Measurements from ENCODE around the gene GPR4.
A peak's percentile ranks its signal among the peaks of the same experiment; 100 is the strongest.
"Not testable (repeated sequence)": the region's sequence is repeated elsewhere in the genome, so short reads cannot be mapped to it uniquely, and the experiment has no call there.

Gene GPR4

GRCh38 chr19:45621976-45622503 is 20.0 kb upstream of the GPR4 start:
- DNase-seq, result no peak

DNA sequence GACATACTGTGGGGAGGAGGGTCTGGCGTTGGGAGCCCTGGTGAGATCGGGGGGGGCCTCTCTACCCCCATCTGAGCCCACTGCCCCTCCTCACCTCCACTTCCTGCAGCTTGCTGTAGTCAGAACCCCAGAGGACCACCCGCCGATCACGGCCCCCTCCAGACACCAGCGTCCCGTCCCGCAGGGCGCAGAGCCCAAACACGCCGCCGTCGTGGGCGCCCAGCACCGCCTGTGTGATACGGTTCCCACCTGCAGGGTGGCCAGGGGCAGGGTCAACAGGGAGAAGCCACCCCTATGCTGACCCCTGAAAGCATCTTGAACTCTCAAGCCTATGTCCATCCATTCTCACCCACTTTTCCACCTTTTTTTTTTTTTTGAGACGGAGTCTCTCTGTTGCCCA is 19.4 kb upstream of the GPR4 start:
- DNase-seq, result no peak

- no peak for DNase-seq
Measured at GRCh38 chr19:45616704-45617017, 14.6 kb upstream of the GPR4 start.

- DNase-seq, result peak in 1 of 2 experiments; percentile 81
Measured at GRCh38 chr19:45615795-45616703, 14.0 kb upstream of the GPR4 start.

GRCh38 chr19:45615056-45615455 is 13.0 kb upstream of the GPR4 start:
- not testable (repeated sequence) for DNase-seq

- peak; percentile 51 to 75 for DNase-seq
Measured at GRCh38 chr19:45613926-45614725, 12.1 kb upstream of the GPR4 start.

DNA sequence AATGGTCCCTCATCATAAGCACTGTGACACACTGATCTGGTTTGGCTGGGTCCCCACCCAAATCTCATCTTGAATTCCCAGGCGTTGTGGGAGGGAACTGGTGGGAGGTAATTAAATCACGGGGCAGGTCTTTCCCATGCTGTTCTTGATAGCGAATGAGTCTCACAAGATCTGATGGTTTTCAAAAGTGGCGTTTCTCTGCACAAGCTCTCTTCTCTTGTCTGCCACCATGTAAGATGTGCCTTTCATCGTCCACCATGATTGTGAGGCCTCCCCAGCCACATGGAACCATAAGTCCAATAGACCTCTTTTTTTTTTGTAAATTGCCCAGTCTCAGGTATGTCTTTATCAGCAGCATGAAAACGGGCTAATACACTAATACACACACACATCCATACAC is 6.9 kb upstream of the GPR4 start:
- DNase-seq, result no peak

DNA sequence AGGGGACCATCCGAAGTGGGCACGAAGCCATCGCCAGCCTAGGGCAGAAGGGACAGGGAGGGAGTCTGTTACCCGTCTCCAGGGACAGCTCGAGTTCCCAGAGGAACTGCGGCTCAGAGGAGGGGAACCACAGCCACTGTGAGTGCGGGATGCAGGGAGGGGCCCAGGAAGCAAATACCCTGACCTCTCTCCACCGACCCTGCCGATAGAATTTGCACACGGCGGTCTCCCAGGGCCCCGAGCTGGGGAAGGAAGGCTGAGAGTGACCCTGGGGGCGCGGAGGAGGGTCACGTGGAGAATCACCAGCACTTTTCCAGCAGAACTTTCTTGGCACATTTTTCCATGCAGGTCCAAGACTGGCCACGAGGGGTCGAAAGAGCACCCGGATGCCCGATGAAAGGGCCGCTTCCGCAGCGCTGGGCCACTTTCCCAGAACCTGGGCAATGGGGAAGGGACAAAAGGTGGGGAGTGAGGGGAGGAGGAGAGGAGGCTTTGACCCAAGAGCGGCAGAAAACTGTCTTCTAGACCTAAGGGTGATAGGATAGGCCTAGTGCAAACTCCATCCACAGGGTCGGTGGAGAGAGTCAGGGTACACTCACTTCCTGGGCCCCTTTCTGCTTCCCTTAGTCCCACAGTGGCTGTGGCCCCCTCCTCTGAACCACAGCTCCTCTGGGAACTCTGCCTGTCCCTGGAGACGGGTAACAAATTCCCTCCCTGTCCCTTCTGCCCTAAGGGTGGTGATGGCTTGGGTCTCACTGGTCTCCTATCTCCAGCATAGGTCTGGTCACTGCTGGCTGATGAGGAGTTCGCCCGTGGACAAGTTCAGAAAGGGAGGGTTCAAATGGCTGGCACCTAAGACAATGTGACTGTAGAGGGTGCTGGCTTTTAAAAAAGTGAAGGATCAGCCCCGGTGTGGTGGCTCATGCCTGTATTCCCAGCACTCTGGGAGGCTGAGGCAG is 5.3 kb upstream of the GPR4 start:
- peak; percentile 16 to 44 for DNase-seq

DNA sequence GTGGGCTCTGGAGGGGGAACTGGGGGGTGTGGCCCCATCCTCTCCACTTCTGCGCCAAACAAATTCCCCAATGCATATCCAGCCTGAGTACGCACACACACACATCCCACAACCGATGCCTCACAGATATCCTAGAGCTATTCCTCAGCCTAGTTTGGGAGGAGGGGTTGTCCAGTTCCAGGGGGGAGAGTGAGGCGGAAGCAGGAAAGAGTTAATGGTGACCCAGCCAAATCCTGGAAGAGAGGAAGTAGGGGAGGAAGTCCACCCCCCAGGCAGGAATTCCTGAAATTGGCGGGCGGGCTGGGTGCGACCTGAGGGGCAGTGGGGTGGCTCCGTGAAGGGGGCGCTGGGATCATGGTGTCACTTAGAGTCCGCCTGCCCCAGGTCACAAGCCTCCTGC is 897 bp downstream of the GPR4 start:
- DNase-seq, result no peak

DNA sequence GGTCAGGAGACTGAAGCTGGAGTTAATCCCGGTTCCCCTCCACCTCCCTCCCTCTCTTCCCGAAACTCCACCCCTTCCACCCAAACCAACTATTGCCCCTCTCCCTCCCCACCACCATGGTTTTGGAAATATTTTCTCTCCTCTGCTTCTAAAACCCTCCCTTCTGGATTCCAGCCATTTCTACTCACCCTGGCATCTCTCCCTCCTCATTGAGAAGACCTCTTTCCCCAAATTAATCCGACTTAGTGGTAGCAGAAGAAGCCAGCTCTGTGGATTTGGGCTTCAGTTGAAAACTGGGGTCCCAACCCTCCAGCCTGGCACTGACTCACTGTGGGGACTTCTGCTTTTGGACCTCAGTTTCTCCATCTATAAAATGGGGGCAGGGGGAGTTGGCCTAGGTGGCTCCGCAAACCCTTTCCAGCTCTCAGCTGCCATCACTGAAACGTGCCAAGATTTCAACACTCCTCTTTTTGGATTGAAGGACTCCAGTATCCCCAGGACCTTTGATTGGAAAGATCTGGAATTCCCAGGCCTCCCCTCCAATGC is 1.6 kb downstream of the GPR4 start:
- DNase-seq, result no peak

DNA sequence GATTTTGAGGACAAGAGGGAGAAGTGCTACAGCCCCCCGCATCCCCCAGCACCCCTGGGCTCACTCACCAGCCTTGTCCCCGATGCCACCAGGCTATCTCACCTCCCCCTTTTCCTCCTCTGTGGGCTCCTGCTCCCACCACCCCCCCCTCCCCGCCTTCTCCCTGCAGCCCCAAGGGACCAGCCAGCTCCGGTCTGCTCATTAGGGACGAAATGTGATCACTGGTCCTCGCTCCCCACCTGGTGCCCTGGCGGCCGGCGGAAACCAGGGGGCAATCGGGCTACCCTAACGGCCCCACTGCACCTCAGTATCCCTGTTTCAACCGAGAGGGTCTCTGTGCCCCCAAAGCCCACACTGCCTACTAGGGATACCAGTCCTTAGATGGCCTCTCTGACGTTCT is 2.7 kb downstream of the GPR4 start:
- DNase-seq, result no peak

DNA sequence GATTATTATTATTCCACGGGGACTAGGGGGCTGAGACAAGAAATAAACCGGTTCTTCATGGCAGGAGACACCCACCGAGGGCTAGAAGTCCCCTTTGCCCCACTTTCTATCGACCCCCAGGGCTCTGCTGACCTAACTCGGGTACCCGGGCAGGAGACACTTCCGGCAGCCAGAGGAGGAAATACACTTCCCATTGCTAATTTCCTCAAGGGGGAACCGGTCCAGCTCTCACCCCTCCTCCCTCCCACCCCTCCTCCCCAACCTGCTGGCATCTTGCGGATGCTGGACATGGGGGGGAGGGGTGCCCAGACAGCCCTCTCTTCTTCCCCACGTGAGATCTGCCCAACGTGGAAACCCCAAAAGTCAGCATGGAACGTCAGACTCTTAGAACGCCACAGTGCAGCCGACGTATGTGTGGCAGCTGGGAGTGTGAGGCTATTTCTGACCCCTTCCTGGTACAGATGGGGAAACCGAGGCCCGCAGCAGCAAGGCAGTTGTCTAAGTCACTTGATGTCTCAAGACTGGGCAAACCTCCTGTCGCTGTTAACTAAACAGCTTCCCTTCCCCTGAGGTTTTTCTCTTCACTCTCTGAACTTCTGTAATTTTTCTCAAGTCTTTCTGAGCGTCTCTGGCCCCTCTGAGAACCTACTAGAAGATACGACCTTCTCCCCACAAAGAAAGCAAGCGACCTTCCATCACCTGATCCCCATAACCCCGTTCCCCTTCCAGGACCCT is 3.6 kb downstream of the GPR4 start:
- no peak for DNase-seq

- no peak for DNase-seq
Measured at GRCh38 chr19:45597425-45598111, 4.4 kb downstream of the GPR4 start.

GRCh38 chr19:45595814-45596213 is 6.2 kb downstream of the GPR4 start:
- no peak for DNase-seq

DNA sequence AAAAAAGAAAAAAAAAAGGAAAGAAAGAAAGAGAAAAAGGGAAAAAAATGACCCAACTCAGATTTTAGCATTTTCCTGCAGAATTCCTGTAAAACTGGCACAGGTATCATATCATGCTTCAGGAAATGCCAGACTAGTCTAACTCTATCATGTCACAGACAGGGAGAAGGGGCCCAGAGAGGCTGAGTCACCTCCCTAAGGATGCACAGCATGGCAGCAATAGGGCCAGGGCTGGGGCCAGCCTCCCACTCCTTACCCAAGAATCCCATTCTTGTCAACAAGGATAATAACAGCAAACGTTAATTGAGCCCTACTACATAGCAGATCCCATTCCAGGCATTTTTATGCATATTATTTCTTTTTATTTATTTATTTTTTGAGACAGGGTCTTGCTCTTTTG is 8.5 kb downstream of the GPR4 start:
- no peak for DNase-seq

GRCh38 chr19:45592366-45592765 is 9.6 kb downstream of the GPR4 start:
- no peak for DNase-seq

- no peak for DNase-seq
Measured at GRCh38 chr19:45591638-45592005, 10.4 kb downstream of the GPR4 start.

- no peak for DNase-seq
Measured at GRCh38 chr19:45591004-45591637, 10.9 kb downstream of the GPR4 start.

DNA sequence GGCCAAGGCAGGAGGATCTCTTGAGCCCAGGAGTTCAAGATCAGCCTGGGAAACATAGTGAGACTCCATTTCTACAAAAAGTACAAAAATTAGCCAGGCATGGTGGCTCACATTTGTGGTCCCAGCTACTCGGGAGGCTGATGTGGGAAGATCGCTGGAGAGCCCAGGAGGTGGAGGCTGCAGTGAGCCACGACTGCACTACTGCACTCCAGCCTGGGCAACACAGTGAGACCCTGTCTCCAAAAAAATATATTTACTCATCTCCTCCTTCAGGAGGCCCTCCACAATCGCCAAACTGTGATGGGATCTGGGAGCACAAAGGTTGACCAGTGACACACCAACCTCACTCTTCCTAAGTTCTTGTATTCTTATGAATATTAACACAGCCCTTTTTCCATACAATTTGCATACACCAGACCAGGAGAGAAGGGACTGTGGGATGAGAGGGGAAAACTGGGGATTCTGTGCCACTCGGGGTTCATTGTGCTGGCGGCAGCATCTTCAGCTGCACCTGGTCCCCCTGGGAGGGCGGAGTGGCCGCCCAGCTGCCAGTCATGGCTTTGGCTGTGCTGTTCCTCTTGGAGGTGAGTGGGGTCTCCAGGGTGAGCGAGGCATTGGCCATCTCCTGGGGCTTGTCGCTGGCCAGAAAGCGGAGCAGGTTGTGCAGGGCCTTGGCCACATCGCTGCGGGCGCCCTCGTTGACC is 11.6 kb downstream of the GPR4 start:
- no peak for DNase-seq

GRCh38 chr19:45589768-45590167 is 12.2 kb downstream of the GPR4 start:
- no peak for DNase-seq
